ENCODE results near the gene COX15. TPM values are rescaled to one million over a fixed set of nuclear protein-coding genes. Genes with fewer than 3 reads are reported as not detected.

The COX15 gene
- total RNA-seq, 4 donors from 2014 or later = 21.0 to 30.5 (median 24.1) TPM

- 91% methylated on average over 2 of the region's 2 CpGs for WGBS
- TF ChIP-seq POLR2A (IDR thresholded peaks at IDR 0.05; ENCODE audit: low read depth) (no peak), CTCF (IDR thresholded peaks at IDR 0.05) (no peak), POLR2AphosphoS5 (IDR thresholded peaks at IDR 0.05) (no peak), EP300 (IDR thresholded peaks at IDR 0.05) (no peak)
Observed at GRCh38 chr10:99720387-99720786, 11.5 kb downstream of the COX15 start.

GRCh38 chr10:99714446-99714845 is 17.5 kb downstream of the COX15 start:
- 89% methylated on average over 5 of the region's 5 CpGs for WGBS
- Histone ChIP-seq H3K36me3 (peaks cover 12 to 84% (median 69%) of the 10 kb centered on the region in 4 donors), H3K27ac (replicated peaks in 1 of 4) (no peak overlapping the region)

More at GRCh38 chr10:99720387-99720786, 11.5 kb downstream of the COX15 start:
- H3K27me3 ChIP-seq = no peaks in the 10 kb centered on the region
- no peaks in the 10 kb centered on the region for H3K9me3 ChIP-seq
- no peak overlapping the region for H3K27ac ChIP-seq (replicated peaks in 1 of 4)
- no peaks in the 10 kb centered on the region for H3K4me1 ChIP-seq
- no peak overlapping the region for H3K4me3 ChIP-seq
- DNase-seq (ENCODE audit: extremely low spot score) = no peak
- peaks cover 49 to 100% (median 92%) of the 10 kb centered on the region in 4 donors for H3K36me3 ChIP-seq
- intact Hi-C loops (cut with DNase I) = no loop called here

GRCh38 chr10:99711129-99711719 is 20.7 kb downstream of the COX15 start:
- no peaks in the 10 kb centered on the region for H3K27me3 ChIP-seq
- TF ChIP-seq CTCF (IDR thresholded peaks at IDR 0.05) (peak; percentile 33 to 43 (median 34)), EP300 (IDR thresholded peaks at IDR 0.05) (no peak)
- no peak for DNase-seq (ENCODE audit: extremely low spot score)
- peaks cover 5 to 57% (median 41%) of the 10 kb centered on the region in 4 donors for H3K36me3 ChIP-seq
- H3K27ac ChIP-seq (replicated peaks in 1 of 4) = no peak overlapping the region
- peaks cover 0 to 31% (median 24%) of the 10 kb centered on the region in 4 donors for H3K4me1 ChIP-seq
- no peaks in the 10 kb centered on the region for H3K9me3 ChIP-seq
- intact Hi-C loops (cut with DNase I) = loop anchor here (2.0 to 10.0 kb wide), 2 partner anchors 276 to 318 kb away; partner anchors contain the start of gene GOT1
- H3K4me3 ChIP-seq = no peak overlapping the region

More at GRCh38 chr10:99714446-99714845, 17.5 kb downstream of the COX15 start:
- Histone ChIP-seq H3K9me3 (no peaks in the 10 kb centered on the region), H3K4me1 (peaks cover 0 to 13% (median 7%) of the 10 kb centered on the region in 4 donors), H3K27me3 (no peaks in the 10 kb centered on the region), H3K4me3 (no peak overlapping the region)
- intact Hi-C loops (cut with DNase I) = loop anchor here (10.0 kb wide), 1 partner anchor 280 kb away; the partner anchor contains the start of gene GOT1
- no peak for DNase-seq (ENCODE audit: extremely low spot score)
- TF ChIP-seq POLR2A (IDR thresholded peaks at IDR 0.05; ENCODE audit: low read depth) (no peak), CTCF (IDR thresholded peaks at IDR 0.05) (no peak), EP300 (IDR thresholded peaks at IDR 0.05) (no peak), POLR2AphosphoS5 (IDR thresholded peaks at IDR 0.05) (no peak)

- 49% methylated on average over 4 of the region's 4 CpGs for WGBS
- Histone ChIP-seq H3K4me3 (no peak overlapping the region), H3K4me1 (peaks cover 0 to 31% (median 24%) of the 10 kb centered on the region in 4 donors), H3K27ac (replicated peaks in 1 of 4) (peak overlapping the region; percentile 46 to 75 (median 74)), H3K36me3 (peaks cover 0 to 57% (median 36%) of the 10 kb centered on the region in 4 donors), H3K9me3 (no peaks in the 10 kb centered on the region), H3K27me3 (no peaks in the 10 kb centered on the region)
- intact Hi-C loops (cut with DNase I) = loop anchor here (2.0 to 10.0 kb wide), 3 partner anchors 87 to 317 kb away; partner anchors contain the start of genes GOT1 and SLC25A28
- DNase-seq (ENCODE audit: extremely low spot score) = no peak
- TF ChIP-seq CTCF (IDR thresholded peaks at IDR 0.05) = no peak
- TF ChIP-seq POLR2AphosphoS5 (IDR thresholded peaks at IDR 0.05) = no peak
- no peak for TF ChIP-seq EP300 (IDR thresholded peaks at IDR 0.05)
- no peak for TF ChIP-seq POLR2A (IDR thresholded peaks at IDR 0.05; ENCODE audit: low read depth)
Observed at GRCh38 chr10:99709480-99710229, 22.3 kb downstream of the COX15 start.
